Fibroblast of lung (primary cell): ENCODE data around the gene TANGO6. TPM values are rescaled to one million over a fixed set of nuclear protein-coding genes. Genes with fewer than 3 reads are reported as not detected.

ENCODE experiments used
- DNase-seq, 2 donors: peaks; one replicate each; pipeline versions ENCODE4 v3.0.0 to v3.0.0-alpha.2; 2010; ENCODE audit warnings: low read depth in 2 of 2
- H2AFZ ChIP-seq: 2 replicates; pipeline ENCODE4 v1.5.1; 2012; ENCODE audit warnings: low read length, control low read depth, inconsistent platforms
- H3K27ac ChIP-seq: 2 replicates; pipeline ENCODE4 v1.5.1; 2011; ENCODE audit warnings: low read length, control low read depth; ENCODE audit not compliant: insufficient read depth
- H3K27me3 ChIP-seq: 2 replicates; pipeline ENCODE4 v1.5.1; 2011; ENCODE audit warnings: mild to moderate bottlenecking, low read length; ENCODE audit not compliant: control insufficient read depth, insufficient read depth
- H3K36me3 ChIP-seq: 2 replicates; pipeline ENCODE4 v1.5.1; 2011; ENCODE audit warnings: low read length; ENCODE audit not compliant: control insufficient read depth, insufficient read depth
- H3K4me1 ChIP-seq: 2 replicates; pipeline ENCODE4 v1.5.1; 2011; ENCODE audit warnings: low read length; ENCODE audit not compliant: control insufficient read depth, insufficient read depth; ENCODE audit errors: extremely low read depth
- H3K4me2 ChIP-seq: 2 replicates; pipeline ENCODE4 v1.5.1; 2011; ENCODE audit warnings: low read length, control low read depth; ENCODE audit not compliant: insufficient read depth; ENCODE audit errors: extremely low read depth
- H3K4me3 ChIP-seq, 4 experiments: fragments of 200-600 bp in 1 of 4; sonication (generic) in 1 of 4; replicated peaks in 1 of 4; 2 replicates each; pipeline ENCODE4 v1.5.1; 2011 to 2016; ENCODE audit warnings: low read length in 4 of 4, low read depth in 3 of 4, mild to moderate bottlenecking in 3 of 4, control low read depth in 2 of 4, inconsistent platforms in 1 of 4, mixed read lengths in 1 of 4; ENCODE audit not compliant: insufficient read depth in 1 of 4; ENCODE audit errors: control extremely low read depth in 1 of 4
- H3K79me2 ChIP-seq: 2 replicates; pipeline ENCODE4 v1.5.1; 2012; ENCODE audit warnings: mild to moderate bottlenecking, low read length, inconsistent platforms; ENCODE audit not compliant: control insufficient read depth, insufficient read depth
- H3K9ac ChIP-seq: 2 replicates; pipeline ENCODE4 v1.5.1; 2011; ENCODE audit warnings: mild to moderate bottlenecking, low read length, control low read depth; ENCODE audit not compliant: insufficient read depth
- H3K9me3 ChIP-seq: 2 replicates; pipeline ENCODE4 v1.5.1; 2012; ENCODE audit warnings: low read depth, low read length; ENCODE audit not compliant: control insufficient read depth, insufficient read depth
- H4K20me1 ChIP-seq: 2 replicates; pipeline ENCODE4 v1.5.1; 2011; ENCODE audit warnings: low read length; ENCODE audit not compliant: control insufficient read depth, insufficient read depth; ENCODE audit errors: extremely low read depth
- EZH2 ChIP-seq: IDR thresholded peaks from 2 replicates; pipeline ENCODE4 v1.5.1; 2012; ENCODE audit warnings: low read length, control low read depth, mild to moderate bottlenecking; ENCODE audit errors: missing control alignments
- polyA plus RNA-seq, 2 donors: library from polyadenylated mRNA; depleted of rRNA in 1 of 2; stranded (reverse) in 1 of 2; unstranded in 1 of 2; fragments of >200 nt; gene quantifications; 2 replicates each; pipeline ENCODE4 v1.2.1, GENCODE V29; 2011 to 2012; ENCODE audit warnings: missing spikeins in 1 of 2
- total RNA-seq: library from RNA; depleted of rRNA; stranded (reverse); fragments of >200 nt; gene quantifications from 2 replicates; pipeline ENCODE4 v1.2.1, GENCODE V29; 2014
- TF ChIP-seq, protein P1 (sequence below), 2 donors: IDR thresholded peaks in 1 of 2; conservative IDR thresholded peaks in 1 of 2; 1 replicate in 1 of 2; 2 replicates in 1 of 2; pipeline ENCODE4 v1.5.1; 2011 to 2012; ENCODE audit warnings: low read length in 2 of 2, control low read depth in 1 of 2, inconsistent platforms in 1 of 2, low read depth in 1 of 2, mild to moderate bottlenecking in 1 of 2

Gene TANGO6
- total and polyA plus RNA-seq, 2 donors (not counting 1 experiment from before 2014, with no cell fraction given): 6.5 to 29.9 TPM

- no peak for DNase-seq
- Histone ChIP-seq H4K20me1 (no peaks in the 10 kb centered on the region), H3K27me3 (no peaks in the 10 kb centered on the region), H3K4me1 (no peaks in the 10 kb centered on the region), H3K9me3 (no peaks in the 10 kb centered on the region), H3K27ac (no peak overlapping the region), H3K9ac (no peak overlapping the region), H3K36me3 (no peaks in the 10 kb centered on the region), H3K4me2 (no peak overlapping the region), H3K79me2 (no peaks in the 10 kb centered on the region), H3K4me3 (no peak overlapping the region), H2AFZ (no peak overlapping the region)
- no peak for TF ChIP-seq EZH2
- TF ChIP-seq, protein P1, sequence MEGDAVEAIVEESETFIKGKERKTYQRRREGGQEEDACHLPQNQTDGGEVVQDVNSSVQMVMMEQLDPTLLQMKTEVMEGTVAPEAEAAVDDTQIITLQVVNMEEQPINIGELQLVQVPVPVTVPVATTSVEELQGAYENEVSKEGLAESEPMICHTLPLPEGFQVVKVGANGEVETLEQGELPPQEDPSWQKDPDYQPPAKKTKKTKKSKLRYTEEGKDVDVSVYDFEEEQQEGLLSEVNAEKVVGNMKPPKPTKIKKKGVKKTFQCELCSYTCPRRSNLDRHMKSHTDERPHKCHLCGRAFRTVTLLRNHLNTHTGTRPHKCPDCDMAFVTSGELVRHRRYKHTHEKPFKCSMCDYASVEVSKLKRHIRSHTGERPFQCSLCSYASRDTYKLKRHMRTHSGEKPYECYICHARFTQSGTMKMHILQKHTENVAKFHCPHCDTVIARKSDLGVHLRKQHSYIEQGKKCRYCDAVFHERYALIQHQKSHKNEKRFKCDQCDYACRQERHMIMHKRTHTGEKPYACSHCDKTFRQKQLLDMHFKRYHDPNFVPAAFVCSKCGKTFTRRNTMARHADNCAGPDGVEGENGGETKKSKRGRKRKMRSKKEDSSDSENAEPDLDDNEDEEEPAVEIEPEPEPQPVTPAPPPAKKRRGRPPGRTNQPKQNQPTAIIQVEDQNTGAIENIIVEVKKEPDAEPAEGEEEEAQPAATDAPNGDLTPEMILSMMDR (conservative IDR thresholded peaks at IDR 0.05 in 1 of 2, IDR thresholded peaks at IDR 0.05 in 1 of 2; ENCODE audit: low read depth in 1 of 2, low read length in 2 of 2): no peak
These were observed 17.9 kb downstream of the TANGO6 start for GRCh38 chr16:68860978-68861892.

DNA sequence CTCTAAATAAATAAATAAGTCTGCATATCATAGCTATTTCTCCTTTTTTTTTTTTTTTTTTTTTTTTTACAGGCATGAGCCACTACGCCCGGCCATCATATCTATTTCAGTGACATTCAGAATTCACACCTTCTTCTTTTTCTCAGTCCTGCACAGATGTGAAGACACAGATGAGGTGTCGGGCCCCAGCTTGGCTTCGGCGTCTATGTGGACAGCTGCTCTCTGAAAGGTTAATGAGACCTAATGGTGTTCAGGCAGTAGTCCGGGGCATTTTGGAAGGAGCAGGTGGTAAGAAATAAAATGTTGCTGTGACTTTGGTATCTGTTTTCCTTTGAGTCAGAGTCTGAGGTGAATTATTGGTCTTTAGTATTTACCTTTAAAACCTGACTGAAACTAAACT lies 23.6 kb downstream of the TANGO6 start:
- H4K20me1 ChIP-seq: no peaks in the 10 kb centered on the region
- no peak overlapping the region for H2AFZ ChIP-seq
- no peak overlapping the region for H3K27ac ChIP-seq
- TF ChIP-seq EZH2: no peak
- TF ChIP-seq, protein P1 (conservative IDR thresholded peaks at IDR 0.05 in 1 of 2, IDR thresholded peaks at IDR 0.05 in 1 of 2; ENCODE audit: low read depth in 1 of 2, low read length in 2 of 2): no peak
- H3K4me2 ChIP-seq: no peak overlapping the region
- no peak overlapping the region for H3K9ac ChIP-seq
- no peak for DNase-seq
- no peaks in the 10 kb centered on the region for H3K9me3 ChIP-seq
- no peak overlapping the region for H3K4me3 ChIP-seq
- H3K27me3 ChIP-seq: no peaks in the 10 kb centered on the region
- no peaks in the 10 kb centered on the region for H3K79me2 ChIP-seq
- no peaks in the 10 kb centered on the region for H3K4me1 ChIP-seq
- no peaks in the 10 kb centered on the region for H3K36me3 ChIP-seq

DNA sequence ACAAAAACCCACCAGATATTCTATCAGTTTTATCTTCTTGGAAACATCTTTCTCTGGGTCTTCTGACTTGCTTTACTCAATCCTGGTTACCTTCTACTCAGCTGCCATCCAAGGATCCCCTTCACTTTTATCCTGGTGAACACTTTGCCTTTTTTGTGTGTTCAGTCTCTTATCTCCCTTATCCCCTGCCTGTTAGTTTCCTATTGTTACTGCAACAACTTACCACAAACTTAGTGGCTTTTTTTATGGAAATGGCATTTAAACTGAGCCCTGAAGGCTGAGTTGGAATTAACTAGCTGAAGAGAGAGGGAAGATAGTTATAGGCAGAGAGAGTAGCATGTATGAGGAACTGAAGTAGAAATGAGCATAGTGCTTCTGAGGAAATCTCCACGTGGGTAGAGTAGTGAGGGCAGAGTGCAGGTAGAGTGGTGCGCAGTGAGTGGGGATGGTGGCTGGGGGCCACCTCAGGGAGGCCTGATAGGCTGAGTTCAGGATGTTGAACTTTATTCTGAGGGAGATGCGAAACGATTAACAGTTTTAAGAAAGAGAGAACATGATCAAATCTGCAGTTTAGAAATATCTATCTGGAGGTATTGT lies 26.3 kb downstream of the TANGO6 start:
- no peaks in the 10 kb centered on the region for H3K36me3 ChIP-seq
- no peaks in the 10 kb centered on the region for H4K20me1 ChIP-seq
- TF ChIP-seq, protein P1 (conservative IDR thresholded peaks at IDR 0.05 in 1 of 2, IDR thresholded peaks at IDR 0.05 in 1 of 2; ENCODE audit: low read depth in 1 of 2, low read length in 2 of 2): no peak
- no peak for TF ChIP-seq EZH2
- no peak overlapping the region for H3K4me2 ChIP-seq
- H2AFZ ChIP-seq: no peak overlapping the region
- DNase-seq: no peak
- H3K27ac ChIP-seq: no peak overlapping the region
- no peak overlapping the region for H3K9ac ChIP-seq
- H3K27me3 ChIP-seq: no peaks in the 10 kb centered on the region
- H3K4me1 ChIP-seq: no peaks in the 10 kb centered on the region
- H3K79me2 ChIP-seq: no peaks in the 10 kb centered on the region
- H3K9me3 ChIP-seq: no peaks in the 10 kb centered on the region
- no peak overlapping the region for H3K4me3 ChIP-seq
